NCI-H128 (cell line): ENCODE results near the gene AGPAT2.

Source experiments
- DNase-seq: peaks from one replicate; lab custom pipeline; 2025; ENCODE audit not compliant: unreplicated experiment; lab: John Stamatoyannopoulos, UW

The AGPAT2 gene

DNA sequence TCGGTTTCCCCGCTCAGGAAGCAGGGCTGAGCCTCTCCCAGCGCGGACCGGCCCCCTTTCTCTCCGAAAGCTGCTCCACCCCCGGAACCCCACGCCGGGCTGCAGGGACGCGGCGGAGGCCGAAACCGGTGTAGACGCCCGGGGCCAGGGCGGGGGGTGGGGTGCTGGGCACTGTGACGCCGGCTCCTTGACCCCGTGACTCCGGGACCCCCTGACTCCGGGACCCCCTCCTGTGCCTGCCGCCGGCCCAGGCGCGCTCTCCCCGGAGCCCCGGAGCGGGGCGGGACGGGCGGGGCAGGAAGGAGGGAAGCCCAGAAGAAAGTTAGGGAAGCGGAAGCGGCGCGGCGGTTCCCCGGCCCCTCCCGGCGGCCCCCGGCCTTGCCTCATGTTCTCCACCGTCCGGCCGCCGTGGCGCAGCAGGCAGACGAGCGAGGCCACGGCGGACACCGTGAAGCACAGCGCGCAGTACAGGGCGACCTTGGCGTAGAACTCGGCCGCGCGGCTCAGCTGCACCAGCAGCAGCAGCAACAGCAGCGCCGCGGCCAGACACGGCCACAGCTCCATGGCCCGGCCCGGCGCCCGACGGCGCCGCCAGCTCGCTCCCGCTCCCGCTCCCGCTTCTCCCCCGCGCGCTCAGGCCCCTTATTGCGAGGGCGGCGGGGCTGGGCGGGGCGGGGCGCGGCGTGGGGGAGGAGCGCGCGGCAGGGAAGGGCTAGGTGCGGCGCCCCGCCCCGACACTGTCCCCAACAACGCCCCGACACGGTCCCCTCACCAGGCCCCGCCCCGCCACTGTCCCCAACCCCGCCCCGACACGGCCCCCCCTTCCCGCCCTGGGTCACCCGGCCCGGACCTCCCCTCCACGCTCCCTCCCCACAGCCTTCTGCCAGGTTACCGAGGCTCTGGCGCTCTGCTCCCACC, at the start of gene AGPAT2:
TSS of gene AGPAT2 (minus strand) at position 664 of the 918 bp plus-strand sequence. CDS start at position 564, 100 bp downstream.
- peak; percentile 40 for DNase-seq

DNA sequence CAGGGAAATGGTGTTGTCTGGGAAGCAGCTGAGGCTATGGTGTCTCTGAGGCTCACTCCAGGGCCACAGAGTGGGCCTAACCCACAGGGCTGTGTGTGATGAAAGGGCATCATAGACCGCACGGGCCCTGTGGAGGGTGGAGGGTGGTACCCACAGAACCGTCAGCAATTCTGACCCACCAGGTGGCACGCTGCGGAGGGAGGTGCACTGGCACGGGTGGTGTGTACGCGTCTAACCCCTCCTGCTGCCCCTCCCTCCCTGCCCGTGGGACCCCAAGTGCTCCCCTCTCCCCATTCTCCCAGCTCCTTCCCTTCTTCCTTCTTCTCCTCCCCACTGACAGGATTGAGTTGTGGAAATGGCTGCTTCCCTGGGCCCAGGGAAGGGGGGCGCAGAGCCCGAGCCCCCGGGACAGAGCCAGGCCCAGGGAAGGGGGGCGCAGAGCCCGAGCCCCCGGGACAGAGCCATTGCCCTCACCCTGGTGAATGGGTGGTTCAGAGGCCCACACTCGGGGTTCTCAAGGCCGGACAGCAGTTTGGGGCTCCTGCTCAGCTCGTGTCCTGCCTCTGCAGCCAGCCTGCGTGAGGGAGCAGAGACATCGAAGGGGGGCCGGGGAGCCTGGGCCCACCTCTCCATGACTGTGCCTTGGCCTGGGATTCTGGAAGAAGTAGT, 48.7 kb upstream of the AGPAT2 start:
- DNase-seq = no peak

DNA sequence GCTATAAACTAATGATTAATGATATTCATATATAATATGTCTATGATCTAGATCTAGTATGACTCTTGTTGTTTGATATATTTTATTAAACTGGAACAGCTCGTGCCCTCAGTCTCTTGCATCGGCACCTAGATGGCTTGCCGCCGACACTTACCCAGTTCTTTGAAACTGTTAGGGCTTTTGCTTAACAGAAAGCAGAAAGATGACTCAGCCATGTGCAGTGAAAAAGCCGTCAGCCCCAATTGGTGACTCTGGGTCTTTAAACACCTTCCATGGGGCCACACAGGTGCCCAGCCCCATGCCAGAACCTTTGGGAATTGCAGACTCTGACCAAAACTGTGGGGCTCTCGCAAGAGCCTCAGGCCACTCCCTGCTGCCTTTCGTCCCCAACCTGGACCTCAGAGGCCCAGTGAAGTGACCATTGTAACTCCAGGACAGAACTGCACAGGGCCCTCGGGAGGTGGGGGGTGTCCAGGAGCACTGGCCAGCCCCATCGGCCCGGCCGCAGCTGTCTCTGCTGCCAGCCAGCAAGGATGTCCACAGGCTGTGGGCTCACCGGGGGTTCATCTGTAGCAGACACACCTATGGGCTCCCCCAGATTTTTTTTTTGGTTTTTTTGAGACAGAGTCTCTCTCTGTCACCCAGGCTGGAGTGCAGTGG, 47.7 kb upstream of the AGPAT2 start:
- no peak for DNase-seq

DNA sequence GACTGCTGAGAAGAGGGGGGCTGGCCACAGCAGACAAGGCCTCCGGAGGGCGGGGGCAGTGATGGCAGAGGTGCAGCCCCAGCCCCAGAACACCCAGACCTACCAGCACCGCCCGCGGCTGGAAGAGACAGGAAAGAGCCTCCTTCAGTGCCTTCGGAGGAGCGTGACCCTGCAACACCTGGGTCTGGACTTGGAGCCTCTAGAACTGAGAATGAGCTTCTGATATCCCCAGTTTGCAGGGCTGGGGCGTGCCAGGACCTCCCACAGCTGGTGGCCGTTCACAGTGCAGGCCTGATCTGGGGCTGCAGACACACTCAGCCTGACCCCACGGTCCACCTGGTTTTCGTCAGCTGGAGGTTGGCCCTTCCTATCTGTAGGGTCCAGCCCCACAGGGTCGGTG, 46.4 kb upstream of the AGPAT2 start:
- no peak for DNase-seq

DNA sequence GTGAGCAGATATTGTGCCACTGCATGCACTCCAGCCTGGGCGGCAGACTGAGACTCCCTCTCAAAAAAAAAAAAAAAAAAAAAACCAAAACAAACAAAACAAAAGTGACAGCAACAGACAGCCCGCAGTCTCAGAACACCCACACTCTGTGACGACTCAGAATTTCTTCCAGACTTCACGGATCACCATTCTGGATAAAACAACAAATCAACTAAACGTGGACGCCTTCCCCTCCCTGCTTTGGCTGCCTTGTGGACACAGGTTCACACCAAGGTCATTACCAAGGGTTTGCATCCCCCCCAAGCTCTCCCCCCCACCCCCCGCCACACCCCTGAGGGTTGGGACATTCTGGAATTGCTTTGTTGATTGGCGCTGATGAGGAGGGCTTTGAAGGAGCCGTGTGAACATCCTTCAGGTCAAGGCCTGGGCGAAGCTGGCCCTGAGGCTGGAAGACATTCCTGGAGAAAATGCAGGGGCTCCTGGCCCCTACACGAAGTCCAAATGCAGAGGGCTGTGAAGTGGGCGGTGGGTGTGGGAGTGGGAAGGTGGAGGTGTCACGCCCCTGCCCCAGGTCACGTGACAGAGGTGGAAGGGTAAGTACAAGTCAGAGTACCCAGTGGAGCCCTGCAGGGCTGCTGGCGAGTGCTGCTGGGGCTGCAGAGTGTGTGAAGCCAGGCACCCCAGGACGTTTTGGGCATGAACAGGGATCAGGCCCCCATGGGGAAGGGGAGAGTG, 45.4 kb upstream of the AGPAT2 start:
- no peak for DNase-seq

DNA sequence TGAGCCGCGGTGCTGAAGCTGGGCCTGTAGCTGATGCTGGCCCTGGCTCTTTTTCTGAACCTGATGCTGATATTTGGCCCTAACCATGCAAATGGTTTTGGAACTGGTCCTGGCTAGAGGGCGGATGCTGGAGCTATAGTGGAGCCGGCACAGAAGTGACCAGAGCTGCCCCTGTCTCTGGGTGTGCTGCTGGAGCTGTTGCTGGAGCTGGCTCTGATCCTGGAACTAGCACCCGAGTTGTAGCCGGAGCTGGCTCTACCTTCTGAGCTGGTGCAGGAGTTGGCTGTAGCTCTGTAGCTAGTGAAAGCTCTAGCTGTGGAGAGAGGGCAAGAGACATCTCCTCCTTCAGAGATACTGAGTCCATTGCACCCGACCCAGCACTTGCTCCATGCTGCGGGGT, 42.7 kb upstream of the AGPAT2 start:
- DNase-seq = no peak

DNA sequence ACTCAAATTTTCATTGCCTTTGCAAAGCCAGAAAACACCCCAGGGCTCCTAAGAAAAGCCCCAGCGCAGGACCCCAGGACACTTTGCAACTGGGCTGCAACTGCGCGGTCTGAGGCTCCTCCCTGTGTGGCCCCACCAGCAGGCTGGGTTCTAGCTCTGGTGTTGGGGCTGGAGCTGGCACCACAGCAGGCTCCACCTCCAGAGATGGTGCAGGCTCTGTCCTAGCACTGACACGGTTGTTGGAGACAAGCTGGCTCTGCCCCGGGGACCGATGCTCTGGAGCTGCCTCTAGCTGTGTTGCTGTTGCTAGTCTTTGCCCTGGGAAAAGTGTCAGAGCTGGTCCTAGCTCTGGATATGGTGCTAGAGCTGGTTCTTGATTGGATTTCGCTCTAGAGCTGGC, 41.9 kb upstream of the AGPAT2 start:
- DNase-seq = no peak

DNA sequence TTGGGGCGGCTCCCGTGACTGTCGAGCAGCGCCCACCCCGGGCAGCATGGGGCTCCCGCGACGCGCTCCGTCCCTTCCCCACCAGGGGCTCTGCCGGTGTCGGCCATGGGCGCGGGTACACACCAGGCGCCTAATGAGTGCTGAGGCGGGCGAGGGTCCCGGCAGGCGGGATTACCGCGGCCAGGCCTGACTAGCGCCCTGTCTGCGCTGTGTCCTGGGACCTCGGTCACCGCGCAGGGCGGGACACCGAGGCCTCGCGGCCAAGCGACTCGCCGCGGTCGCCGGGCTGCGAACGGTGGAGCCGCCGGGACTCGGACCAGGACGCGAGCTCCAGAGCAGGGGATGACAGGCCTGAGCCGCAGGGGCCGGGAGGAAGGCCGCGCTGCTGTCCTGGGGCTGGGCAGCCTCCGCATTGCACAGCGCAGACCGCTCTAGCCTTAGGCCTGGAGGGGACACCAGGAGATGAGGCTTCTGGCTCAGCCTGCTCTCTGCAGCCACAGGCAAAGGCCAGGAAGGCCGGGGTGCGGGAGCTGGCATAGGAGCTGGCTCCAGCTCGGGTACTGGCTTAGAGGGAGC, 41.4 kb upstream of the AGPAT2 start:
- no peak for DNase-seq

DNA sequence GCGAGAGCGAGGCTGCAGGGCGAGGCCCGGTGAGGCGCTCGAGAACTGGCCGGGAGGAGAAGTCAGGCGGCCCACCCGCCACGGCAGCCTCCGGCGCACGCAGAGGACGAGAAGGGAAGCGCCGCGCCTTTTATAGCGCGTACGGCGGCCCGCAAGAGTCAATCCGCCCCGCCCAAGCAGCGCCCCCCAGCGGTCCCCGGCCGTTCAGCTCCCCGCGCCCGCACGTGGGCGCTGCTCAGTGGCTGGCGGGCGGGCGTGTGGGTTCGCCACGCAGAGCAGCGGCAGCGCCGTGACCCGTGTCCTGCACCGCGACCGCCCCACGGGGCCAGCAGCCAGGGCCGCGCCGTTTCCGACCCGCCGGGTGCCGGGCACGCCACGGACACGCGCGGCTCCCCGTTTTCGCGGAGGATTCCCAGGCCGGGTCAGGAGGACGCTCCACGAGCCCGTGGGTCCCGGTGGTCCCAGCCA, 40.9 kb upstream of the AGPAT2 start:
- DNase-seq = peak; percentile 56

DNA sequence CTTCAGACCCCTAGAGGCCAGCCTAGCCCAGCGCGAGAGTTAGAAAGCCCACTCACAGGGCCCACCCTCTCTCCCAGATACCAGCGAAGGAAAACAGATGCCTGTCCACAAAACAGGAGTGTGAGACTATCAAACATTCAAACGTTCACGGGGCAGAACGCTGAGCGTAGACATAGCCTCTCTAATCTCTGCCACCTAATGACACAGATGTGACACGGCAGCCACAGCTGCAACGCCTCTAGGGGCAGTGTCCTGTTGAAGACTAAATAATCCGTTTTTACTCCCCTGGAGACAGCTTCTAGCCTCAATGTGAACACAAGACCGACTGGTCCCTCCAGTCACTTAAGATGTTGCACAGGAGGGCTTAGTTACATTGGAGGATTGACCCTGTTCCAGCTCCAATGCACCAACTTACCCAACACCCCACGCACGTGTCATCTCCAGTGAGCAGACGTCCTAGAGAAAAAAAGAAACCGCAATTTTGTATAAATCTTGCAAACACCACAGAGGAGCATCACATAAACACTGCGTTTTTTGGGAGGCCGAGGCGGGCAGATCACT, 39.5 kb upstream of the AGPAT2 start:
- DNase-seq = no peak

DNA sequence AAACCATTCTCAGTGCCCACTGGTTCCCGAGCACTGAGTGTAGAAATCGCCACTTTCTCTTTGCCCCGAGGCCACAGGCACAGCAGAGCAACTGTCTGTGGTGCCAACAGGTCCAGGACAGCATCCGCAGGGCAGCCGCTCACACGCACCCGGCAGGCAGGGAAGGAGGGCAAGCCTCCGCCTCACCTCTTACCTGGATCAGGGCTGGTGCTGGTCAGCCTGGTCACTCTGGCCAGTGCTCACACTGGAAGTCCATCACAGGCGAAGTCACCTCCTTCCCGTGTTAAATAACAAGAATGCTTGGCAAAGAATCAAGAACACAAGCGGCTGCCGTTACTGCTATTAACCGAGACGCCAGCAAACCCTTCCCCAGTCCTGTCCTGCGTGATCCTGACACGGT, 38.9 kb upstream of the AGPAT2 start:
- DNase-seq = no peak

DNA sequence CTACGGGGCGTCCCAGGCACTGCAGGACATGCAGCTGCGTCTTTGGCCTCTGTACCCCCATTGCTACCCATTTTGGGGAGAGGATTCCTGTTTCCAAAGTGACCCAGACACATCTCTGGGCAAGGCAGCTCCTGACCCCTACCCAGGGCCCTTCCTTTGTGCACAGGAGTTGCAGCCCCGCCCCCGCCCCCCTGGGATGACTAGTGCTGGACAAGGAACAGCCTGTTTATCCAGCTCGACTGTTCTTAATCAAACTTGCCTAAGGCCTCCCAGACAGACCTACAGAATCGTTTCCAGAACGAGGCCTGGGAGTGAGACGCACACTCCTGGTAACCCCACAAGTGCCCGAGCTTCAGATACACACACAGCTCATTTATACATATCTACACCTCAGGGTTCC, 38.4 kb upstream of the AGPAT2 start:
- no peak for DNase-seq

DNA sequence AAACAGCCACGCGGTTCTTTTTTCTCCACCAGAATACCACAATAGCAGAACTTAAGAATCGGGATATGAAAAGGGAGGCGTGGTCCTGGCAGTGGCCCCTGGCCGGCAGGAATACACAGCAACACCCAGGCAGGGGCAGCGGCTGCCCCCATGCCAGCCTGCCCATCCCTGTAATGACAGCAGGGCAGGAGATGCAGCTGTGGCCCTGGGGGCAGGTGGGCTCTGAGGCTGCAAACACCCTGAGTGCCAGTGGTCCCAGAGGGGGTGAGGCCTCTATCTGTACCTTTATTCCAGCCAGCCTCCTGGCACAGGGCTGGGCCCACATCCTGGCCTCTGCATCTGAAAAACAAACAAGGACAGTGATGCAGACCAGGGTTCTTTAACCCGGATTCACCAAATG, 37.5 kb upstream of the AGPAT2 start:
- no peak for DNase-seq

DNA sequence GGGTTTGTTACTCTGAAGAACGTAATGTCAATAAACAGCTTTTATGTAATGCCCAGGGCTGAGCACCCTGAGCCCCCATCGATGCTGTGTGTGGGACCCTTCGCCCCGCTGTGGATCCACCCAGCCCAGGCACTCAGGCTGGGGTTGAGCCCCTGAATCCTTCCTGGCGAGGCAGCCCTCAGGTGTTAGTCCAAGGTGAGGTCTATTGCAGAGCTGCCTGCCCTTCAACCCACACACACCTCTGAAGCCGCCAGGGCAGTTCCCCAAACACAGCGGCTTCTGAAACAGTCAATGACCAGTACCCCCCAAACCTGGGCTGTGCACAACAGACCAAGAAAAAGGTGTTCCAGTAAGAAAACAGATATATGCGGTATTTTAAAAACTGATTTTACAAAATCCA, 36.7 kb upstream of the AGPAT2 start:
- no peak for DNase-seq

DNA sequence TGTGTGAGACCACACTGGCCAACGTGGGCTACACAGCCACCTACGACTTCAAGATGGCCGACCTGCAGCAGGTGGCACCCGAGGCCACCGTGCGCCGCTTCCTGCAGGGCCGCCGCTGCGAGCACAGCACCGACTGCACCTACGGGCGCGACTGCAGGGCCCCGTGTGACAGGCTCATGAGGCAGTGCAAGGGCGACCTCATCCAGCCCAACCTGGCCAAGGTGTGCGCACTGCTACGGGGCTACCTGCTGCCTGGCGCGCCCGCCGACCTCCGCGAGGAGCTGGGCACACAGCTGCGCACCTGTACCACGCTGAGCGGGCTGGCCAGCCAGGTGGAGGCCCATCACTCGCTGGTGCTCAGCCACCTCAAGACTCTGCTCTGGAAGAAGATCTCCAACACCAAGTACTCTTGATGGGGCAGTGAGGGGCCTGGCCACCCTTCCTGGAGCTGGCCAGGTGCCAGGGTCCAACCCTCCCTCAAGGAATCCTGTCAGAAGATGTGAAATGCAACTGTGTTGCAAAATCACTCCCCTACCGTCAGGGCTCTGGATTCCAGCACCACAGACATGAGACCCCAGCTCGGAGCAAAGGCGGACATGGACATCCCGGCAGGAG, 36.2 kb upstream of the AGPAT2 start:
- DNase-seq = no peak

DNA sequence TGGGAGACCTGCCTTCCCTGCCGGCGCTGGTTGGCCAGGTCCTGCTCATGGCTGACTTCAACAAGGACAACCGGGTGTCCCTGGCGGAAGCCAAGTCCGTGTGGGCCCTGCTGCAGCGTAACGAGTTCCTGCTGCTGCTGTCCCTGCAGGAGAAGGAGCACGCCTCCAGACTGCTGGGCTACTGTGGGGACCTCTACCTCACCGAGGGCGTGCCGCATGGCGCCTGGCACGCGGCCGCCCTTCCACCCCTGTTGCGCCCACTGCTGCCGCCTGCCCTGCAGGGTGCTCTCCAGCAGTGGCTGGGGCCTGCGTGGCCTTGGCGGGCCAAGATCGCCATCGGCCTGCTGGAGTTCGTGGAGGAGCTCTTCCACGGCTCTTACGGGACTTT, 35.7 kb upstream of the AGPAT2 start:
- DNase-seq = no peak

DNA sequence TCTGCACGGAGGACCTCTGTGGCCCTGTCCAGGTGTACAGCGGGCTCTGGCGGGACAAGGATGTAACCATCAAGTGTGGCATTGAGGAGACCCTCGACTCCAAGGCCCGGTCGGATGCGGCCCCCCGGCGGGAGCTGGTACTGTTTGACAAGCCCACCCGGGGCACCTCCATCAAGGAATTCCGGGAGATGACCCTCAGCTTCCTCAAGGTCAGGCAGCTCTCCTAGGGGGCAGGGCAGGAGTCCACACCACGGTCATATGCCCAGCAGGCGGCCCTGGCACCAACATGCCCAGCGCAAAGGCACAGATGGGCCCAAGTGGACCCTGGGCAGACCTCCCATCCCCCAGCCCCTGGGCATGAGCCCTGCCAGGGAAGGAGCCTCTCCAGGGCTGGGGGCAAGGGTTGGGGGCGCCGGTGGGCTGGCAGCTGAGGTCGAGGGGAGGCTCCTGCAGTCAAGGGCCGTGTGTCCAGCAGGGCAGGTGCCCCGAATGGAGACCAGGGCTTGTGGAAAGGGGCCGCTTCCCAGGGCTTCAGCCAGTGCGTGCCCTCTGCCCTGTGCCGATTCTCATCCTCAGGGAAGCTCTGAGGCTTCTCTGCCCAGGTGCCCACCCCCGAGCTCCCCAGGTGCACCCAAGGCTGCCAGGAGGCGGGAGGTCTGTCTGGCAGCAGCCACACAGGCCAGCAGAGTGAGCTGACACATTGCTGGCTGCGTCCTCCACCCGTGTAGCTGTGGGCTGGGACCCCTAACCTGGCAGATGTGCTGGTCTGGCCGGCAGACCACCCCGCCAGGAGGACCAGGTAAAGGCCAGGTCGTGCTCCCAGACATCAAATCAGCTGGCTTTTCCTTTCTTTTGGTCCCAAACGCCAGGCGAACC, 35.1 kb upstream of the AGPAT2 start:
- no peak for DNase-seq

DNA sequence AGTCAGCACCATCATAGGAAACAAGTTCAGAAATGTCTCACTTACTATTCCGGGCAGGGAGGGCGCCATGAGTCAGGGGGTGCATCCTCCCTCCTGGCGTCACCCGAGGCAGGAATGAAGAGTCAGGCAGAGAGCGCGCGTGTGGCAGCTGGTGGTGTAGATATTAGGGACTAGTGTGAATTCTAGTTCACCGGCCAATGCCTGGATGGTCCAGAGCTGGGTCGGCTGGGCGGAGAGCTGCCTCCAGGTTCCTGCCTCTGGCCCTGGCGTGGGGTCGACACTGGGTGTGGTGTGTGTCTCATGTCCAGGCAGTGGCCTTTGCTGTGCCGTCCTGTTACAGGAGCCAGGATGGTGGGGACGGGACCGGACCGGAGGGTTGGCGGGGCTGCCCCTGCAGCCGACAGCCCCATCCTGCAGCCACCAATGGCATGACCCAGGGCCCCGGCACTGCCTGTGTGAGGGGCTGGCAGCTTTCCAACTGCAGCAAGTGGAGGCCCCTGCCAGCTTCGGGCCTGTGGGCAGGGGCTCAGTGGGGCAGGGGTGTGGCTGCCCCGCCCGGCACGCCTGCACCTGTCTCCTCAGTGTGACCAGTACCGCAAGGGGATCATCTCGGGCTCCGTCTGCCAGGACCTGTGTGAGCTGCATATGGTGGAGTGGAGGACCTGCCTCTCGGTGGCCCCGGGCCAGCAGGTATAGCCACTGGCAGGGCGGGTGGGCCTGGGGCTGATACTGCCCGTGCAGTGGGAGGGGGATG, 34.3 kb upstream of the AGPAT2 start:
- DNase-seq = no peak
